ENCODE data around the gene SEC14L2. TPM values are rescaled to one million over a fixed set of nuclear protein-coding genes. Genes with fewer than 3 reads are reported as not detected.

The SEC14L2 gene
- total and polyA plus RNA-seq, 2 of the 4 experiments (the other 2 are of a cell fraction), result 38.7 to 54.8 TPM

- no peak overlapping the region for H2BK20ac ChIP-seq (ENCODE audit: low read depth, low read length)
- H3K4me2 ChIP-seq (ENCODE audit: low read depth, low read length), result no peak overlapping the region
- no peak overlapping the region for H3K14ac ChIP-seq (replicated peaks; ENCODE audit: low read depth, low read length)
- H3K18ac ChIP-seq (ENCODE audit: low read depth, low read length), result no peak overlapping the region
- no peak for TF ChIP-seq RAD21 (IDR thresholded peaks at IDR 0.05; ENCODE audit: low read length)
- no peak for TF ChIP-seq USF2 (IDR thresholded peaks at IDR 0.05; ENCODE audit: low read depth, low read length)
- no peak for TF ChIP-seq POLR2A (IDR thresholded peaks at IDR 0.05; ENCODE audit: low read depth, low read length)
- no peak for TF ChIP-seq MXI1 (IDR thresholded peaks at IDR 0.05; ENCODE audit: borderline replicate concordance, low read depth, low read length)
- TF ChIP-seq ELK1 (IDR thresholded peaks at IDR 0.05; ENCODE audit: borderline replicate concordance, low read depth, low read length), result no peak
- no peak for TF ChIP-seq MAZ (IDR thresholded peaks at IDR 0.05; ENCODE audit: borderline replicate concordance, low read depth, low read length)
- no peak for TF ChIP-seq NFE2L2 (IDR thresholded peaks at IDR 0.05; ENCODE audit: low read depth, low read length)
- TF ChIP-seq MAFK (IDR thresholded peaks at IDR 0.05; ENCODE audit: low read depth, low read length), result no peak
- no peak for TF ChIP-seq CEBPB (IDR thresholded peaks at IDR 0.05; ENCODE audit: low read depth, low read length)
- no peak for TF ChIP-seq RFX5 (IDR thresholded peaks at IDR 0.05; ENCODE audit: low read depth, low read length)
- BruUV-seq (replicated peaks), result no TSS peak
- DNase-seq (no peak), ATAC-seq (ENCODE audit: low read depth) (no peak)
- H3K9ac ChIP-seq (ENCODE audit: low read depth, low read length), result no peak overlapping the region
- H3K4me1 ChIP-seq (ENCODE audit: control insufficient read depth, insufficient read depth, low read length), result no peaks in the 10 kb centered on the region
- H3K79me1 ChIP-seq (ENCODE audit: low read depth in 1 of 2, low read length in 2 of 2), result no peaks in the 10 kb centered on the region
- no peak overlapping the region for H4K8ac ChIP-seq (ENCODE audit: low read depth in 2 of 2, low read length in 2 of 2)
- no peak overlapping the region for H3K56ac ChIP-seq (ENCODE audit: extremely low read depth, insufficient read depth, low read length)
- ChIA-PET POLR2A (ENCODE audit: unreplicated experiment) (no interaction called here), CTCF (no interaction called here)
- no peak overlapping the region for H4K5ac ChIP-seq (ENCODE audit: low read depth, low read length)
- H2AFZ ChIP-seq (replicated peaks; ENCODE audit: low read length, poor library complexity), result no peak overlapping the region
- intact Hi-C loops (cut with micrococcal nuclease) (no loop called here), dilution Hi-C loops (cut with HindIII; ENCODE audit: low sequenced_read_pairs, unreplicated experiment) (no loop called here), in situ Hi-C loops (cut with MboI; ENCODE audit: low sequenced_read_pairs) (no loop called here)
- no peak overlapping the region for H3K4ac ChIP-seq (ENCODE audit: low read depth, low read length)
- no peak overlapping the region for H3K27ac ChIP-seq (ENCODE audit: insufficient read depth, low read length)
- WGBS, 2 experiments (ENCODE audit: extremely low coverage in 2 of 2, insufficient read length in 1 of 2), result no CpG with 5 or more reads among the region's 8 CpGs
- no peak overlapping the region for H2BK15ac ChIP-seq (ENCODE audit: low read depth, low read length)
- H2BK5ac ChIP-seq (ENCODE audit: low read depth, low read length, poor library complexity, severe bottlenecking), result no peak overlapping the region
- no peak overlapping the region for H2AK9ac ChIP-seq (replicated peaks; ENCODE audit: low read depth, low read length, poor library complexity)
- no peak overlapping the region for H3K23ac ChIP-seq (ENCODE audit: low read depth, low read length)
- H4K91ac ChIP-seq (ENCODE audit: insufficient read depth, low read depth, low read length), result no peak overlapping the region
- no peak overlapping the region for H3K4me3 ChIP-seq (ENCODE audit: insufficient read depth, low read depth, low read length)
- no peaks in the 10 kb centered on the region for H3K36me3 ChIP-seq (ENCODE audit: control insufficient read depth, insufficient read depth, low read length)
- peaks cover 27% of the 10 kb centered on the region for H3K27me3 ChIP-seq (ENCODE audit: control insufficient read depth, insufficient read depth, low read length)
- H3K9me3 ChIP-seq (ENCODE audit: control insufficient read depth, insufficient read depth, low read length), result no peaks in the 10 kb centered on the region
- no peaks in the 10 kb centered on the region for H3K9me1 ChIP-seq (ENCODE audit: insufficient read depth, low read length)
- H2AK5ac ChIP-seq (ENCODE audit: low read depth, low read length), result no peak overlapping the region
- no peak overlapping the region for H2BK120ac ChIP-seq (ENCODE audit: low read depth, low read length)
- H4K20me1 ChIP-seq (ENCODE audit: insufficient read depth, low read length), result no peaks in the 10 kb centered on the region
Measured at GRCh38 chr22:30455075-30455840, 58.4 kb downstream of the SEC14L2 start.
